ENCODE results near the gene RGS1.

DNA sequence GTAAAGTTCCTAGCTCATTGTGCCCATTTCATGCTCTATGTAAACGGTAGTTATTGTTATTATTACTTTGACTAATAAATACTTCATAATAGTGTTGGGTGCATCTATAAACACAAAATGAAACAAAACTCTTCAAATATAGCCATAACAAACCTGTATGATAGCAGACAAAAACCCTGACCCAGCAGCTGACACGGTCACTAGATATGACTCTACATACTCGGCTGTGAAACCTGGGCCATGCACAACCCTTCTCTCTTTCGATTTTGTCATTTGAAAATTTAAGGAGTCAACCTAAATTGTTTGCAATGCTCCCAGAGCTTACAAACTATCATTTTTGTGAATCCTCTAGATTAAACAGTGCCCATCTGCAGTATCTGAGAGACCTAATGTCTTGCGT, 52.3 kb downstream of the RGS1 start:
- TF ChIP-seq, protein P1, sequence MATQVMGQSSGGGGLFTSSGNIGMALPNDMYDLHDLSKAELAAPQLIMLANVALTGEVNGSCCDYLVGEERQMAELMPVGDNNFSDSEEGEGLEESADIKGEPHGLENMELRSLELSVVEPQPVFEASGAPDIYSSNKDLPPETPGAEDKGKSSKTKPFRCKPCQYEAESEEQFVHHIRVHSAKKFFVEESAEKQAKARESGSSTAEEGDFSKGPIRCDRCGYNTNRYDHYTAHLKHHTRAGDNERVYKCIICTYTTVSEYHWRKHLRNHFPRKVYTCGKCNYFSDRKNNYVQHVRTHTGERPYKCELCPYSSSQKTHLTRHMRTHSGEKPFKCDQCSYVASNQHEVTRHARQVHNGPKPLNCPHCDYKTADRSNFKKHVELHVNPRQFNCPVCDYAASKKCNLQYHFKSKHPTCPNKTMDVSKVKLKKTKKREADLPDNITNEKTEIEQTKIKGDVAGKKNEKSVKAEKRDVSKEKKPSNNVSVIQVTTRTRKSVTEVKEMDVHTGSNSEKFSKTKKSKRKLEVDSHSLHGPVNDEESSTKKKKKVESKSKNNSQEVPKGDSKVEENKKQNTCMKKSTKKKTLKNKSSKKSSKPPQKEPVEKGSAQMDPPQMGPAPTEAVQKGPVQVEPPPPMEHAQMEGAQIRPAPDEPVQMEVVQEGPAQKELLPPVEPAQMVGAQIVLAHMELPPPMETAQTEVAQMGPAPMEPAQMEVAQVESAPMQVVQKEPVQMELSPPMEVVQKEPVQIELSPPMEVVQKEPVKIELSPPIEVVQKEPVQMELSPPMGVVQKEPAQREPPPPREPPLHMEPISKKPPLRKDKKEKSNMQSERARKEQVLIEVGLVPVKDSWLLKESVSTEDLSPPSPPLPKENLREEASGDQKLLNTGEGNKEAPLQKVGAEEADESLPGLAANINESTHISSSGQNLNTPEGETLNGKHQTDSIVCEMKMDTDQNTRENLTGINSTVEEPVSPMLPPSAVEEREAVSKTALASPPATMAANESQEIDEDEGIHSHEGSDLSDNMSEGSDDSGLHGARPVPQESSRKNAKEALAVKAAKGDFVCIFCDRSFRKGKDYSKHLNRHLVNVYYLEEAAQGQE (IDR thresholded peaks at IDR 0.05; ENCODE audit: borderline replicate concordance) = no peak
- TF ChIP-seq, protein P1 (CRISPR knock-in tag; IDR thresholded peaks at IDR 0.05; ENCODE audit: low read depth) = no peak
- TF ChIP-seq, protein P2, sequence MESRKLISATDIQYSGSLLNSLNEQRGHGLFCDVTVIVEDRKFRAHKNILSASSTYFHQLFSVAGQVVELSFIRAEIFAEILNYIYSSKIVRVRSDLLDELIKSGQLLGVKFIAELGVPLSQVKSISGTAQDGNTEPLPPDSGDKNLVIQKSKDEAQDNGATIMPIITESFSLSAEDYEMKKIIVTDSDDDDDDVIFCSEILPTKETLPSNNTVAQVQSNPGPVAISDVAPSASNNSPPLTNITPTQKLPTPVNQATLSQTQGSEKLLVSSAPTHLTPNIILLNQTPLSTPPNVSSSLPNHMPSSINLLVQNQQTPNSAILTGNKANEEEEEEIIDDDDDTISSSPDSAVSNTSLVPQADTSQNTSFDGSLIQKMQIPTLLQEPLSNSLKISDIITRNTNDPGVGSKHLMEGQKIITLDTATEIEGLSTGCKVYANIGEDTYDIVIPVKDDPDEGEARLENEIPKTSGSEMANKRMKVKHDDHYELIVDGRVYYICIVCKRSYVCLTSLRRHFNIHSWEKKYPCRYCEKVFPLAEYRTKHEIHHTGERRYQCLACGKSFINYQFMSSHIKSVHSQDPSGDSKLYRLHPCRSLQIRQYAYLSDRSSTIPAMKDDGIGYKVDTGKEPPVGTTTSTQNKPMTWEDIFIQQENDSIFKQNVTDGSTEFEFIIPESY (CRISPR knock-in tag; IDR thresholded peaks at IDR 0.05) = no peak
- TF ChIP-seq, protein P3, sequence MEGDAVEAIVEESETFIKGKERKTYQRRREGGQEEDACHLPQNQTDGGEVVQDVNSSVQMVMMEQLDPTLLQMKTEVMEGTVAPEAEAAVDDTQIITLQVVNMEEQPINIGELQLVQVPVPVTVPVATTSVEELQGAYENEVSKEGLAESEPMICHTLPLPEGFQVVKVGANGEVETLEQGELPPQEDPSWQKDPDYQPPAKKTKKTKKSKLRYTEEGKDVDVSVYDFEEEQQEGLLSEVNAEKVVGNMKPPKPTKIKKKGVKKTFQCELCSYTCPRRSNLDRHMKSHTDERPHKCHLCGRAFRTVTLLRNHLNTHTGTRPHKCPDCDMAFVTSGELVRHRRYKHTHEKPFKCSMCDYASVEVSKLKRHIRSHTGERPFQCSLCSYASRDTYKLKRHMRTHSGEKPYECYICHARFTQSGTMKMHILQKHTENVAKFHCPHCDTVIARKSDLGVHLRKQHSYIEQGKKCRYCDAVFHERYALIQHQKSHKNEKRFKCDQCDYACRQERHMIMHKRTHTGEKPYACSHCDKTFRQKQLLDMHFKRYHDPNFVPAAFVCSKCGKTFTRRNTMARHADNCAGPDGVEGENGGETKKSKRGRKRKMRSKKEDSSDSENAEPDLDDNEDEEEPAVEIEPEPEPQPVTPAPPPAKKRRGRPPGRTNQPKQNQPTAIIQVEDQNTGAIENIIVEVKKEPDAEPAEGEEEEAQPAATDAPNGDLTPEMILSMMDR (IDR thresholded peaks at IDR 0.05 in 2 of 3, conservative IDR thresholded peaks at IDR 0.05 in 1 of 3; ENCODE audit: insufficient read depth in 2 of 3, low read depth in 1 of 3, low read length in 3 of 3) = no peak
- TF ChIP-seq, protein P4, sequence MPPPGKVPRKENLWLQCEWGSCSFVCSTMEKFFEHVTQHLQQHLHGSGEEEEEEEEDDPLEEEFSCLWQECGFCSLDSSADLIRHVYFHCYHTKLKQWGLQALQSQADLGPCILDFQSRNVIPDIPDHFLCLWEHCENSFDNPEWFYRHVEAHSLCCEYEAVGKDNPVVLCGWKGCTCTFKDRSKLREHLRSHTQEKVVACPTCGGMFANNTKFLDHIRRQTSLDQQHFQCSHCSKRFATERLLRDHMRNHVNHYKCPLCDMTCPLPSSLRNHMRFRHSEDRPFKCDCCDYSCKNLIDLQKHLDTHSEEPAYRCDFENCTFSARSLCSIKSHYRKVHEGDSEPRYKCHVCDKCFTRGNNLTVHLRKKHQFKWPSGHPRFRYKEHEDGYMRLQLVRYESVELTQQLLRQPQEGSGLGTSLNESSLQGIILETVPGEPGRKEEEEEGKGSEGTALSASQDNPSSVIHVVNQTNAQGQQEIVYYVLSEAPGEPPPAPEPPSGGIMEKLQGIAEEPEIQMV (tag; conservative IDR thresholded peaks at IDR 0.05; ENCODE audit: low read depth) = no peak
- TF ChIP-seq NCOA1 (IDR thresholded peaks at IDR 0.05; ENCODE audit: low read depth) (no peak), BRCA1 (IDR thresholded peaks at IDR 0.05) (no peak), BRCA1 (CRISPR knock-in tag; IDR thresholded peaks at IDR 0.05) (no peak), CEBPB (tag; IDR thresholded peaks at IDR 0.05) (no peak)

All from K562 (cell line).